B cell (primary cell): ENCODE data around the gene ADM2. TPM values are rescaled to one million over a fixed set of nuclear protein-coding genes. Genes with fewer than 3 reads are reported as not detected.

ENCODE experiments used
- ATAC-seq: fragments of 200-7000 bp; cut with Tn5 transposase; one replicate; pipeline ENCODE4 v1.10.0; 2021; ENCODE audit warnings: low read depth, mild to moderate bottlenecking, moderate number of reproducible peaks, moderate library complexity
- CTCF ChIA-PET: fragments of 350-600 bp; sonication (Branson Sonifier 250); formaldehyde crosslinking; loops from one replicate; lab custom pipeline; 2021; ENCODE audit warnings: antibody characterized with exemption, inconsistent platforms; lab: Charles Lee
- POLR2A ChIA-PET: fragments of 350-600 bp; sonication (Branson Sonifier 250); formaldehyde crosslinking; loops from one replicate; lab custom pipeline; 2021; ENCODE audit warnings: antibody characterized with exemption; lab: Charles Lee
- DNase-seq: peaks from one replicate; pipeline ENCODE4 v3.0.0; 2013
- H2AFZ ChIP-seq: 2 replicates; pipeline ENCODE4 v1.6.1; 2012; ENCODE audit warnings: mild to moderate bottlenecking, low read depth, low read length; ENCODE audit not compliant: insufficient read depth, poor library complexity, severe bottlenecking
- H3K27ac ChIP-seq, 2 donors: 1 replicate in 1 of 2; 2 replicates in 1 of 2; pipeline ENCODE4 v1.5.1; 2012 to 2013; ENCODE audit warnings: low read length in 2 of 2, mild to moderate bottlenecking in 2 of 2, moderate library complexity in 1 of 2
- H3K27me3 ChIP-seq, 4 experiments: fragments of 200-600 bp in 1 of 4; sonication (generic) in 1 of 4; replicated peaks in 1 of 4; 1 replicate in 2 of 4; 2 replicates in 2 of 4; pipeline versions ENCODE4 v1.6.1 to v1.7.0; 2013 to 2016; ENCODE audit warnings: low read length in 3 of 4, mild to moderate bottlenecking in 2 of 4, mixed read lengths in 1 of 4, moderate library complexity in 1 of 4; ENCODE audit not compliant: insufficient read depth in 4 of 4, control insufficient read depth in 3 of 4; ENCODE audit errors: control extremely low read depth in 1 of 4
- H3K36me3 ChIP-seq, 2 experiments: replicated peaks in 1 of 2; 1 replicate in 1 of 2; 2 replicates in 1 of 2; pipeline versions ENCODE4 v1.6.1 to v1.7.1; 2013; ENCODE audit warnings: low read length in 1 of 2; ENCODE audit not compliant: insufficient read depth in 2 of 2, control insufficient read depth in 1 of 2; ENCODE audit errors: control extremely low read depth in 1 of 2, extremely low read depth in 1 of 2
- H3K4me1 ChIP-seq, 2 donors: fragments of 200-600 bp in 1 of 2; sonication (generic) in 1 of 2; 1 replicate in 1 of 2; 2 replicates in 1 of 2; pipeline versions ENCODE4 v1.5.1 to v1.6.1; 2013 to 2017; ENCODE audit warnings: low read length in 2 of 2; ENCODE audit not compliant: control insufficient read depth in 2 of 2, insufficient read depth in 2 of 2
- H3K4me2 ChIP-seq: replicated peaks from 2 replicates; pipeline ENCODE3; 2012; ENCODE audit warnings: mild to moderate bottlenecking, low read depth, low read length; ENCODE audit not compliant: poor library complexity, severe bottlenecking
- H3K4me3 ChIP-seq, 5 experiments: fragments of 200-600 bp in 1 of 5; sonication (generic) in 1 of 5; 1 replicate in 3 of 5; 2 replicates in 2 of 5; pipeline versions ENCODE4 v1.5.1 to v1.7.0; 2011 to 2016; ENCODE audit warnings: low read length in 4 of 5, mild to moderate bottlenecking in 4 of 5, low read depth in 2 of 5, control low read depth in 1 of 5, moderate library complexity in 1 of 5; ENCODE audit not compliant: insufficient read depth in 1 of 5; ENCODE audit errors: control extremely low read depth in 1 of 5, extremely low read depth in 1 of 5
- H3K79me2 ChIP-seq: fragments of 200-600 bp; sonication (generic); one replicate; pipeline ENCODE4 v1.6.0; 2016; ENCODE audit warnings: low read length; ENCODE audit not compliant: control insufficient read depth, insufficient read depth
- H3K9ac ChIP-seq: fragments of 200-600 bp; sonication (generic); 2 replicates; pipeline ENCODE4 v1.6.1; 2017; ENCODE audit warnings: mild to moderate bottlenecking, low read length, moderate library complexity
- H3K9me3 ChIP-seq, 3 donors: one replicate each; pipeline versions ENCODE4 v1.6.1 to v1.7.1; 2013; ENCODE audit warnings: low read length in 2 of 3; ENCODE audit not compliant: control insufficient read depth in 2 of 3, insufficient read depth in 1 of 3; ENCODE audit errors: control extremely low read depth in 1 of 3
- H4K20me1 ChIP-seq: 2 replicates; pipeline ENCODE4 v1.6.0; 2012; ENCODE audit warnings: mild to moderate bottlenecking, low read length; ENCODE audit not compliant: insufficient read depth, control insufficient read depth, poor library complexity, severe bottlenecking
- H3K27ac Mint-ChIP-seq: one replicate; pipeline ENCODE4 v1.8.0; 2021; ENCODE audit warnings: mixed read lengths
- H3K27me3 Mint-ChIP-seq: one replicate; pipeline ENCODE4 v1.8.0; 2021; ENCODE audit warnings: mixed read lengths
- H3K4me1 Mint-ChIP-seq: one replicate; pipeline ENCODE4 v1.8.0; 2021; ENCODE audit warnings: mixed read lengths
- H3K4me3 Mint-ChIP-seq: one replicate; pipeline ENCODE4 v1.8.0; 2021; ENCODE audit warnings: mixed read lengths
- H3K9me3 Mint-ChIP-seq: one replicate; pipeline ENCODE4 v1.8.0; 2022; ENCODE audit warnings: mixed read lengths; ENCODE audit not compliant: insufficient read depth
- EZH2 ChIP-seq: IDR thresholded peaks from 2 replicates; pipeline ENCODE4 v1.6.1; 2012; ENCODE audit warnings: borderline replicate concordance, low read depth, mild to moderate bottlenecking, moderate library complexity, low read length; ENCODE audit not compliant: insufficient read depth, poor library complexity, severe bottlenecking
- WGBS: methylation state at CpG from one replicate; pipeline ENCODE4 v1.1.5; 2013; ENCODE audit warnings: missing lambda C conversion rate; ENCODE audit not compliant: insufficient coverage; 5-methylcytosine and 5-hydroxymethylcytosine counted together
- intact Hi-C: fragments of 100-400 bp; cut with micrococcal nuclease; formaldehyde crosslinking; loops from one replicate; pipeline ENCODE4 v1.10.0; 2022
- polyA plus RNA-seq: library from polyadenylated mRNA; depleted of rRNA; stranded (reverse); fragments of >200 nt; gene quantifications from 2 replicates; pipeline ENCODE4 v1.2.3, GENCODE V29; 2012
- total RNA-seq, 2 donors: library from RNA; stranded (reverse); fragments of 120-200 nt in 1 of 2; gene quantifications; 1 replicate in 1 of 2; 2 replicates in 1 of 2; pipeline versions ENCODE4 v1.2.3 to v1.2.4, GENCODE V29; 2013 to 2022
- TF ChIP-seq, protein P1 (sequence below): fragments of 200-600 bp; IDR thresholded peaks from one replicate; pipeline ENCODE4 v1.8.0; 2022; ENCODE audit warnings: antibody characterized with exemption, mild to moderate bottlenecking

The ADM2 gene
- total and polyA plus RNA-seq, 2 donors (not counting 1 experiment from before 2014, with no cell fraction given) = 0.67 to 3.7 TPM

DNA sequence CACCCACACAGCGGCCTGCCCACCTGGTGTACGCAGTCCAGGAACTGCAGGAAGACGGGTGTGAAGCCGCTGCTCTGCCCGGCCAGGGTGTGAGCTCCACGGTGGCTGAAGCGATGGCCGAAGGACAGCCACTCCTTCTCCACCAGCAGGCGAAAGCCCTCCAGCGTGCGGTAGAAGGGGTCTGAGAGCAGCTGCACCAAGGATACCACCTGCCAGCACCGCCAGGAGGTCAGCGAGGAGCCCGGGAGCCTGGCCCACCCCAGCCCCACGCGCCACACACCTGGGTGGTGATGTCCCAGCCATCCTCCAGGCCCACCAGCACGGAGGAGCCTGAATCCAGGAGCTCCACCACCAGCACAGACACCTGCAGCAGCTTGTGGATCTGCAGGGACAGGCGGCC, 26.1 kb upstream of the ADM2 start:
- ATAC-seq (no peak), DNase-seq (no peak)
- peaks cover 9% of the 10 kb centered on the region for H4K20me1 ChIP-seq
- ChIA-PET POLR2A (no interaction called here), CTCF (interaction anchor here (1.3 kb wide), 1 partner anchor 14 kb away, joined by 5 read pairs; no protein-coding TSS in a partner anchor)
- H3K79me2 ChIP-seq = no peaks in the 10 kb centered on the region
- no peaks in the 10 kb centered on the region for H3K4me1 ChIP-seq
- H3K9me3 ChIP-seq = peaks cover 0 to 4% (median 0%) of the 10 kb centered on the region in 3 donors
- no peak for TF ChIP-seq EZH2
- no peaks in the 10 kb centered on the region for H3K27me3 ChIP-seq
- H3K4me2 ChIP-seq = no peak overlapping the region
- H3K9ac ChIP-seq = no peak overlapping the region
- no peak overlapping the region for H3K27ac ChIP-seq
- H3K4me3 ChIP-seq = no peak overlapping the region
- no peak overlapping the region for H2AFZ ChIP-seq
- intact Hi-C loops = no loop called here
- no peak overlapping the region for H3K27ac Mint-ChIP-seq
- no peak overlapping the region for H3K4me3 Mint-ChIP-seq
- no peaks in the 10 kb centered on the region for H3K27me3 Mint-ChIP-seq
- WGBS = over 99% methylated on average over 17 of the region's 18 CpGs
- H3K9me3 Mint-ChIP-seq = no peaks in the 10 kb centered on the region
- peaks cover 0 to 73% of the 10 kb centered on the region in 2 experiments for H3K36me3 ChIP-seq
- H3K4me1 Mint-ChIP-seq = no peaks in the 10 kb centered on the region

DNA sequence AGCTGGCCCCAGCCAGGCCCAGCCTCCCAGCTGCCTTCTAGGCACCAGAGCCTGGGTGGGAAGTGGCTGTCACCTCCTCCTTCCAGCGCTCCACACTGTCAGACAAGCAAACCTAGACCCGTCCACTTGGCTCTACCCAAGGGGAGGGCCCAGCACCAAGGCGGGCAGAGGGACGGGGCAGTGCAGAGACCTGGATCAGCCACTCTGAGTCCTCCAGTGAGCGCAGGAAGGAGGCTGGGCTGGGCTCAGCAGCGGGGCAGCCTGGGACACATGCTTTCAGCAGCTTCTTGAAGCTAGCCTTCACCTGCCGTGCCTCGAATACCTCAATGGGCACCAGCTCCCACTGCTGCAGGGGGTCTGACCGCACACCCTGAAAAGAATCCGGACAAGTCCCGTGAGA, 25.3 kb upstream of the ADM2 start:
- WGBS = 93% methylated on average over 8 of the region's 11 CpGs
- H3K36me3 ChIP-seq = peaks cover 0 to 75% of the 10 kb centered on the region in 2 experiments
- no peak overlapping the region for H3K9ac ChIP-seq
- H3K27ac ChIP-seq = no peak overlapping the region
- peaks cover 0 to 4% (median 0%) of the 10 kb centered on the region in 3 donors for H3K9me3 ChIP-seq
- H3K4me3 ChIP-seq = no peak overlapping the region
- H3K9me3 Mint-ChIP-seq = no peaks in the 10 kb centered on the region
- CTCF ChIA-PET = interaction anchor here (0.5 to 5.2 kb wide), 4 partner anchors 12 to 102 kb away, joined by 3 to 40 read pairs (median 4); no protein-coding TSS in a partner anchor
- H2AFZ ChIP-seq = no peak overlapping the region
- H3K27me3 ChIP-seq = no peaks in the 10 kb centered on the region
- no peaks in the 10 kb centered on the region for H3K4me1 Mint-ChIP-seq
- no peaks in the 10 kb centered on the region for H3K27me3 Mint-ChIP-seq
- peaks cover 9% of the 10 kb centered on the region for H4K20me1 ChIP-seq
- intact Hi-C loops = loop anchor here (1.0 kb wide), 1 partner anchor 42 kb away; no protein-coding TSS in a partner anchor
- H3K4me2 ChIP-seq = no peak overlapping the region
- H3K27ac Mint-ChIP-seq = no peak overlapping the region
- ATAC-seq (no peak), DNase-seq (no peak)
- H3K4me1 ChIP-seq = no peaks in the 10 kb centered on the region
- no peak overlapping the region for H3K4me3 Mint-ChIP-seq
- no peaks in the 10 kb centered on the region for H3K79me2 ChIP-seq
- POLR2A ChIA-PET = no interaction called here
- TF ChIP-seq EZH2 = no peak
- TF ChIP-seq, protein P1, sequence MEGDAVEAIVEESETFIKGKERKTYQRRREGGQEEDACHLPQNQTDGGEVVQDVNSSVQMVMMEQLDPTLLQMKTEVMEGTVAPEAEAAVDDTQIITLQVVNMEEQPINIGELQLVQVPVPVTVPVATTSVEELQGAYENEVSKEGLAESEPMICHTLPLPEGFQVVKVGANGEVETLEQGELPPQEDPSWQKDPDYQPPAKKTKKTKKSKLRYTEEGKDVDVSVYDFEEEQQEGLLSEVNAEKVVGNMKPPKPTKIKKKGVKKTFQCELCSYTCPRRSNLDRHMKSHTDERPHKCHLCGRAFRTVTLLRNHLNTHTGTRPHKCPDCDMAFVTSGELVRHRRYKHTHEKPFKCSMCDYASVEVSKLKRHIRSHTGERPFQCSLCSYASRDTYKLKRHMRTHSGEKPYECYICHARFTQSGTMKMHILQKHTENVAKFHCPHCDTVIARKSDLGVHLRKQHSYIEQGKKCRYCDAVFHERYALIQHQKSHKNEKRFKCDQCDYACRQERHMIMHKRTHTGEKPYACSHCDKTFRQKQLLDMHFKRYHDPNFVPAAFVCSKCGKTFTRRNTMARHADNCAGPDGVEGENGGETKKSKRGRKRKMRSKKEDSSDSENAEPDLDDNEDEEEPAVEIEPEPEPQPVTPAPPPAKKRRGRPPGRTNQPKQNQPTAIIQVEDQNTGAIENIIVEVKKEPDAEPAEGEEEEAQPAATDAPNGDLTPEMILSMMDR = no peak
